ENCODE results near the gene BTBD9.

BTBD9 gene

DNA sequence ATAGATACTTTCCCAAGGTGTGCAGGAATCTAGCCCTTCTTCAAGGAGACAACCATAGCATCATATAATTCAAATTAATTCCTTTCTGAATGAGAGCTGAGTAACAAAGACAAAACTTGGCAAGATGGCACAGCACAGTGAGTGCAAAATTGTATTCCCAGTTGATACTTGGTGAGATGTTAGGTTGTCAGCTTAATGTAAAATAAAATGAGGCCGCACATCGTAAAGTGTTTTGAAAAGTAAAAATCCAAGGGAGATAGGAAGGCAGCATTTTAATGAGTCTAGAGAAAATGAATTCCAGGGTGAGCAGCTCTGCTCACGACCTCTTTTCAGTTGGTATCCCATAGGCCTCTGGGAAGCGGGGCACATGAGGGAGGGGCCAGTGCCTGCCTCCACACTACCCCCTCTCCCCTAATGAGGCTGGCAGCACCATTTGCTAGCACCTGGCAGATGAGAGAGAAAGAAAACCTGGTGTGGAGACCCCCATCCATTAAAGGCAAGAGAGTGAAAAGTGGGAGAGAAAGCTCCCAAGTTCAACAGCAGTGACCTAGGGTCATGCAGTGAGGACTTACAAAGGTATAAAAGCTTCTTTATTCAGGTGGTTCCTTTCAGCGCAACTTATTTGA lies 158.4 kb downstream of the BTBD9 start:
- Histone ChIP-seq H3K18ac (ENCODE audit: low read length) (peak overlapping the region; percentile 56), H2BK120ac (ENCODE audit: low read depth, low read length) (no peak overlapping the region), H3K4ac (ENCODE audit: low read depth, low read length) (peak overlapping the region; percentile 71), H3K79me2 (ENCODE audit: control insufficient read depth, insufficient read depth, low read length) (no peaks in the 10 kb centered on the region), H3K9ac (ENCODE audit: low read length) (no peak overlapping the region), H4K5ac (ENCODE audit: low read length) (no peak overlapping the region), H3K4me3 (ENCODE audit: low read length) (no peak overlapping the region), H3K4me2 (ENCODE audit: low read length) (no peak overlapping the region), H2AK5ac (ENCODE audit: low read length) (no peak overlapping the region), H3K23ac (ENCODE audit: low read length) (no peak overlapping the region), H2BK5ac (ENCODE audit: low read length) (peak overlapping the region; percentile 14), H3K27me3 (ENCODE audit: insufficient read depth, low read length, poor library complexity) (no peaks in the 10 kb centered on the region), H3K36me3 (ENCODE audit: control insufficient read depth, insufficient read depth, low read length) (no peaks in the 10 kb centered on the region), H2BK15ac (replicated peaks; ENCODE audit: low read depth) (no peak overlapping the region), H3K27ac (ENCODE audit: low read depth, low read length) (no peak overlapping the region), H3K79me1 (ENCODE audit: low read length) (no peaks in the 10 kb centered on the region), H3K4me1 (ENCODE audit: control insufficient read depth, low read depth, low read length) (peaks cover 10% of the 10 kb centered on the region), H3K56ac (ENCODE audit: low read length) (peak overlapping the region; percentile 29), H4K8ac (ENCODE audit: low read depth, low read length) (no peak overlapping the region)
- no peak for DNase-seq
- no CpG with 5 or more reads among the region's 5 CpGs for WGBS (ENCODE audit: extremely low coverage, insufficient coverage, low lambda C conversion rate)

DNA sequence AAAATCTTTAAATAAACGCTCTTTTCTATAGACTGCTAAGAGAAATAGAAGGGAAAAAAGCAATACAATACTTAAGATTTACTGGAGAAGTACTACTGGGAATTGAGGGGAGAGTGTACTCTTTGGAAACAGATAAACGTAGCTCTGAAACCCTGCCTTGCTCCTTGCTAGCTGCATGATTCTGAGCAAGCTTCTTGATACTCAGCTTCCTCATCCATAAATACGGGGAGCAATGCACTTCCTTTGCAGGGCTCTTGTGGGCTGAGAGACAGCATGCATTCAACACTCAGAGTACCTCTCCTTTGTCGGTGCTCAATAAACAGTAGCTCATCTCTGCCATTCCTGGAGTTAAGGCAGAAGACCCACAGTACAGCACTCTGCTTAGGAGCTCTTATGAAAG lies 159.7 kb downstream of the BTBD9 start:
- no peak overlapping the region for H3K18ac ChIP-seq (ENCODE audit: low read length)
- H2AK5ac ChIP-seq (ENCODE audit: low read length), result no peak overlapping the region
- H3K79me2 ChIP-seq (ENCODE audit: control insufficient read depth, insufficient read depth, low read length), result no peaks in the 10 kb centered on the region
- H2BK15ac ChIP-seq (replicated peaks; ENCODE audit: low read depth), result no peak overlapping the region
- no peak overlapping the region for H3K4me3 ChIP-seq (ENCODE audit: low read length)
- no peak overlapping the region for H3K23ac ChIP-seq (ENCODE audit: low read length)
- no peaks in the 10 kb centered on the region for H3K79me1 ChIP-seq (ENCODE audit: low read length)
- H2BK5ac ChIP-seq (ENCODE audit: low read length), result no peak overlapping the region
- no peak for DNase-seq
- H3K4ac ChIP-seq (ENCODE audit: low read depth, low read length), result no peak overlapping the region
- H3K36me3 ChIP-seq (ENCODE audit: control insufficient read depth, insufficient read depth, low read length), result no peaks in the 10 kb centered on the region
- H3K9ac ChIP-seq (ENCODE audit: low read length), result no peak overlapping the region
- H4K5ac ChIP-seq (ENCODE audit: low read length), result no peak overlapping the region
- H3K4me1 ChIP-seq (ENCODE audit: control insufficient read depth, low read depth, low read length), result peaks cover 10% of the 10 kb centered on the region
- H4K8ac ChIP-seq (ENCODE audit: low read depth, low read length), result no peak overlapping the region
- peak overlapping the region; percentile 25 for H3K56ac ChIP-seq (ENCODE audit: low read length)
- no peaks in the 10 kb centered on the region for H3K27me3 ChIP-seq (ENCODE audit: insufficient read depth, low read length, poor library complexity)
- WGBS (ENCODE audit: extremely low coverage, insufficient coverage, low lambda C conversion rate), result no CpG with 5 or more reads among the region's 4 CpGs
- H3K27ac ChIP-seq (ENCODE audit: low read depth, low read length), result no peak overlapping the region
- no peak overlapping the region for H3K4me2 ChIP-seq (ENCODE audit: low read length)
- H2BK120ac ChIP-seq (ENCODE audit: low read depth, low read length), result no peak overlapping the region

- peak overlapping the region; percentile 51 for H3K56ac ChIP-seq (ENCODE audit: low read length)
- WGBS (ENCODE audit: extremely low coverage, insufficient coverage, low lambda C conversion rate), result no CpG with 5 or more reads among the region's 1 CpG
- H3K4me3 ChIP-seq (ENCODE audit: low read length), result no peak overlapping the region
- DNase-seq, result no peak
- no peak overlapping the region for H4K5ac ChIP-seq (ENCODE audit: low read length)
- no peak overlapping the region for H3K27ac ChIP-seq (ENCODE audit: low read depth, low read length)
- H2AK5ac ChIP-seq (ENCODE audit: low read length), result no peak overlapping the region
- H2BK5ac ChIP-seq (ENCODE audit: low read length), result no peak overlapping the region
- H3K4ac ChIP-seq (ENCODE audit: low read depth, low read length), result peak overlapping the region; percentile 93
- peaks cover 10% of the 10 kb centered on the region for H3K4me1 ChIP-seq (ENCODE audit: control insufficient read depth, low read depth, low read length)
- no peaks in the 10 kb centered on the region for H3K36me3 ChIP-seq (ENCODE audit: control insufficient read depth, insufficient read depth, low read length)
- no peak overlapping the region for H2BK15ac ChIP-seq (replicated peaks; ENCODE audit: low read depth)
- H3K79me1 ChIP-seq (ENCODE audit: low read length), result no peaks in the 10 kb centered on the region
- peak overlapping the region; percentile 98 for H3K18ac ChIP-seq (ENCODE audit: low read length)
- H4K8ac ChIP-seq (ENCODE audit: low read depth, low read length), result no peak overlapping the region
- H3K9ac ChIP-seq (ENCODE audit: low read length), result no peak overlapping the region
- H3K23ac ChIP-seq (ENCODE audit: low read length), result no peak overlapping the region
- no peaks in the 10 kb centered on the region for H3K27me3 ChIP-seq (ENCODE audit: insufficient read depth, low read length, poor library complexity)
- H3K79me2 ChIP-seq (ENCODE audit: control insufficient read depth, insufficient read depth, low read length), result no peaks in the 10 kb centered on the region
- H2BK120ac ChIP-seq (ENCODE audit: low read depth, low read length), result peak overlapping the region; percentile 94
- H3K4me2 ChIP-seq (ENCODE audit: low read length), result no peak overlapping the region
Measured at GRCh38 chr6:38479331-38479730, 160.4 kb downstream of the BTBD9 start.

GRCh38 chr6:38477680-38478260 lies 162.0 kb downstream of the BTBD9 start:
- Histone ChIP-seq H2BK5ac (ENCODE audit: low read length) (peak overlapping the region; percentile 24), H3K79me2 (ENCODE audit: control insufficient read depth, insufficient read depth, low read length) (no peaks in the 10 kb centered on the region), H3K79me1 (ENCODE audit: low read length) (no peaks in the 10 kb centered on the region), H3K36me3 (ENCODE audit: control insufficient read depth, insufficient read depth, low read length) (no peaks in the 10 kb centered on the region), H2AK5ac (ENCODE audit: low read length) (no peak overlapping the region), H3K4me1 (ENCODE audit: control insufficient read depth, low read depth, low read length) (peaks cover 10% of the 10 kb centered on the region), H3K4ac (ENCODE audit: low read depth, low read length) (no peak overlapping the region), H3K56ac (ENCODE audit: low read length) (no peak overlapping the region), H3K23ac (ENCODE audit: low read length) (no peak overlapping the region), H2BK120ac (ENCODE audit: low read depth, low read length) (no peak overlapping the region), H4K8ac (ENCODE audit: low read depth, low read length) (no peak overlapping the region), H3K4me3 (ENCODE audit: low read length) (no peak overlapping the region), H4K5ac (ENCODE audit: low read length) (no peak overlapping the region), H3K27me3 (ENCODE audit: insufficient read depth, low read length, poor library complexity) (no peaks in the 10 kb centered on the region), H3K9ac (ENCODE audit: low read length) (no peak overlapping the region), H3K27ac (ENCODE audit: low read depth, low read length) (peak overlapping the region; percentile 80), H3K4me2 (ENCODE audit: low read length) (no peak overlapping the region), H2BK15ac (replicated peaks; ENCODE audit: low read depth) (peak overlapping the region; percentile 77), H3K18ac (ENCODE audit: low read length) (no peak overlapping the region)
- WGBS (ENCODE audit: extremely low coverage, insufficient coverage, low lambda C conversion rate), result no CpG with 5 or more reads among the region's 9 CpGs
- peak; percentile 94 for DNase-seq

DNA sequence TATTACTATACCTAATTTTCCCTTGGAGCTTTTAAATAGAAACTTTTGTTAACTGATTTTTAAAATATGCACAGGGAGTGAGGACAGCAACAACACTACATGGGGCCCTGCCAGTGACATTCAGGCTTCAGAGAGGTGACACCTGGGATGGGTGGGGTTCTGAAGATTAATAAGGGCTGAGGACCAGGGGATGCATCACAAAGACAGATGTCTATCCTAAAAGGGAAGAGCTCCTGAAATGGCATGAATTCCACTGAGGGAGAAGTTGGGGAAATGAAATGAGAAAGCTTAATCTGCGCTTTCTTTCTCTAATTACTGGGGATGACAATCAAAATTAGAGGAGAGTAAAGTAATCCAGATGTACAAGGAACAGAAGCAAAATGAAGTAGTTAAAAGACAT lies 162.8 kb downstream of the BTBD9 start:
- no peak overlapping the region for H4K8ac ChIP-seq (ENCODE audit: low read depth, low read length)
- peak overlapping the region; percentile 82 for H2BK120ac ChIP-seq (ENCODE audit: low read depth, low read length)
- no peaks in the 10 kb centered on the region for H3K79me1 ChIP-seq (ENCODE audit: low read length)
- DNase-seq, result no peak
- H3K23ac ChIP-seq (ENCODE audit: low read length), result no peak overlapping the region
- no peak overlapping the region for H3K4me2 ChIP-seq (ENCODE audit: low read length)
- peak overlapping the region; percentile 15 for H3K56ac ChIP-seq (ENCODE audit: low read length)
- H3K27me3 ChIP-seq (ENCODE audit: insufficient read depth, low read length, poor library complexity), result no peaks in the 10 kb centered on the region
- peak overlapping the region; percentile 12 for H3K9ac ChIP-seq (ENCODE audit: low read length)
- H2BK15ac ChIP-seq (replicated peaks; ENCODE audit: low read depth), result no peak overlapping the region
- peaks cover 10% of the 10 kb centered on the region for H3K4me1 ChIP-seq (ENCODE audit: control insufficient read depth, low read depth, low read length)
- peak overlapping the region; percentile 6 for H3K27ac ChIP-seq (ENCODE audit: low read depth, low read length)
- H4K5ac ChIP-seq (ENCODE audit: low read length), result no peak overlapping the region
- H2BK5ac ChIP-seq (ENCODE audit: low read length), result no peak overlapping the region
- H3K36me3 ChIP-seq (ENCODE audit: control insufficient read depth, insufficient read depth, low read length), result no peaks in the 10 kb centered on the region
- WGBS (ENCODE audit: extremely low coverage, insufficient coverage, low lambda C conversion rate), result no CpG with 5 or more reads among the region's 1 CpG
- no peak overlapping the region for H2AK5ac ChIP-seq (ENCODE audit: low read length)
- H3K18ac ChIP-seq (ENCODE audit: low read length), result peak overlapping the region; percentile 68
- no peak overlapping the region for H3K4ac ChIP-seq (ENCODE audit: low read depth, low read length)
- H3K4me3 ChIP-seq (ENCODE audit: low read length), result no peak overlapping the region
- H3K79me2 ChIP-seq (ENCODE audit: control insufficient read depth, insufficient read depth, low read length), result no peaks in the 10 kb centered on the region

GRCh38 chr6:38476141-38476540 lies 163.6 kb downstream of the BTBD9 start:
- Histone ChIP-seq H4K8ac (ENCODE audit: low read depth, low read length) (no peak overlapping the region), H3K56ac (ENCODE audit: low read length) (no peak overlapping the region), H2AK5ac (ENCODE audit: low read length) (no peak overlapping the region), H3K4me1 (ENCODE audit: control insufficient read depth, low read depth, low read length) (peaks cover 10% of the 10 kb centered on the region), H3K79me2 (ENCODE audit: control insufficient read depth, insufficient read depth, low read length) (no peaks in the 10 kb centered on the region), H3K36me3 (ENCODE audit: control insufficient read depth, insufficient read depth, low read length) (no peaks in the 10 kb centered on the region), H3K4me3 (ENCODE audit: low read length) (no peak overlapping the region), H3K9ac (ENCODE audit: low read length) (no peak overlapping the region), H3K4ac (ENCODE audit: low read depth, low read length) (no peak overlapping the region), H3K23ac (ENCODE audit: low read length) (no peak overlapping the region), H4K5ac (ENCODE audit: low read length) (no peak overlapping the region), H3K4me2 (ENCODE audit: low read length) (no peak overlapping the region), H3K18ac (ENCODE audit: low read length) (no peak overlapping the region), H2BK15ac (replicated peaks; ENCODE audit: low read depth) (no peak overlapping the region), H3K27ac (ENCODE audit: low read depth, low read length) (no peak overlapping the region), H3K79me1 (ENCODE audit: low read length) (no peaks in the 10 kb centered on the region), H2BK5ac (ENCODE audit: low read length) (no peak overlapping the region), H3K27me3 (ENCODE audit: insufficient read depth, low read length, poor library complexity) (no peaks in the 10 kb centered on the region), H2BK120ac (ENCODE audit: low read depth, low read length) (no peak overlapping the region)
- DNase-seq, result no peak
- WGBS (ENCODE audit: extremely low coverage, insufficient coverage, low lambda C conversion rate), result no CpG with 5 or more reads among the region's 1 CpG
